WTC11 (cell line): ENCODE data around the gene ZNF577. TPM values are rescaled to one million over a fixed set of nuclear protein-coding genes. Genes with fewer than 3 reads are reported as not detected.

Experiments used
- ATAC-seq: fragments of 200-7000 bp; cut with Tn5 transposase; 2 replicates; pipeline ENCODE4 v1.10.0; 2021; ENCODE audit warnings: mild to moderate bottlenecking, moderate library complexity
- Bru-seq: library from RNA; stranded (reverse); fragments of 400-500 nt; gene quantifications from one replicate; lab custom pipeline; 2021; lab: Mats Ljungman, UMichigan
- CTCF ChIA-PET: fragments of 300-600 bp; sonication (Branson Sonifier 250); formaldehyde crosslinking; loops from one replicate; lab custom pipeline; 2021; ENCODE audit warnings: antibody characterized with exemption; lab: Charles Lee
- POLR2A ChIA-PET: fragments of 350-600 bp; sonication (Branson Sonifier 250); formaldehyde crosslinking; loops from one replicate; lab custom pipeline; 2021; ENCODE audit warnings: antibody characterized with exemption; lab: Charles Lee
- DNase-seq: peaks from one replicate; pipeline ENCODE4 v3.0.0; 2021; ENCODE audit warnings: low spot score
- H3K27ac Mint-ChIP-seq: 2 replicates; pipeline ENCODE4 v1.8.0; 2021; ENCODE audit warnings: mixed read lengths
- H3K27me3 Mint-ChIP-seq: 2 replicates; pipeline ENCODE4 v1.8.0; 2021; ENCODE audit warnings: low read depth, mild to moderate bottlenecking, moderate library complexity, mixed read lengths
- H3K36me3 Mint-ChIP-seq: 2 replicates; pipeline ENCODE4 v1.8.0; 2021; ENCODE audit warnings: mixed read lengths
- H3K4me1 Mint-ChIP-seq: 2 replicates; pipeline ENCODE4 v1.8.0; 2022; ENCODE audit warnings: mixed read lengths
- H3K4me3 Mint-ChIP-seq: 2 replicates; pipeline ENCODE4 v1.8.0; 2021; ENCODE audit warnings: mild to moderate bottlenecking, moderate library complexity, mixed read lengths
- H3K9me3 Mint-ChIP-seq: 2 replicates; pipeline ENCODE4 v1.8.0; 2021; ENCODE audit warnings: mixed read lengths
- CBFB ChIP-seq: sonication (generic); formaldehyde crosslinking; IDR thresholded peaks from 2 replicates; pipeline ENCODE4 v1.8.1; 2022; ENCODE audit warnings: mild to moderate bottlenecking, low read depth, missing genetic modification reagents
- CREB1 ChIP-seq: sonication (generic); formaldehyde crosslinking; IDR thresholded peaks from 2 replicates; pipeline ENCODE4 v1.8.0; 2023; ENCODE audit warnings: mild to moderate bottlenecking, missing genetic modification reagents
- CREM ChIP-seq: sonication (generic); formaldehyde crosslinking; IDR thresholded peaks from 2 replicates; pipeline ENCODE4 v1.8.1; 2022; ENCODE audit warnings: mild to moderate bottlenecking, missing genetic modification reagents, moderate library complexity
- EMX1 ChIP-seq: fragments of 250-450 bp; sonication (Bioruptor Pico); IDR thresholded peaks from 2 replicates; pipeline ENCODE4 v1.8.0; 2021; ENCODE audit warnings: mild to moderate bottlenecking
- FOXJ3 ChIP-seq: sonication (generic); formaldehyde crosslinking; IDR thresholded peaks from 2 replicates; pipeline ENCODE4 v1.9.0; 2021; ENCODE audit warnings: missing genetic modification reagents, mild to moderate bottlenecking, borderline replicate concordance
- JAZF1 ChIP-seq: fragments of 250-450 bp; sonication (Bioruptor Pico); IDR thresholded peaks from 2 replicates; pipeline ENCODE4 v1.9.0; 2021; ENCODE audit warnings: moderate library complexity, mild to moderate bottlenecking, inconsistent platforms
- MYBL2 ChIP-seq: sonication (generic); formaldehyde crosslinking; IDR thresholded peaks from 2 replicates; pipeline ENCODE4 v1.8.1; 2023; ENCODE audit warnings: mild to moderate bottlenecking, moderate library complexity, missing genetic modification reagents
- NR2C2 ChIP-seq: sonication (generic); formaldehyde crosslinking; IDR thresholded peaks from 2 replicates; pipeline ENCODE4 v1.8.0; 2022; ENCODE audit warnings: mild to moderate bottlenecking, missing genetic modification reagents
- NR3C1 ChIP-seq: sonication (generic); formaldehyde crosslinking; conservative IDR thresholded peaks from 2 replicates; pipeline ENCODE4 v1.8.1; 2023; ENCODE audit warnings: low read depth, mild to moderate bottlenecking, missing genetic modification reagents
- SOX15 ChIP-seq: fragments of 250-450 bp; sonication (Bioruptor Pico); IDR thresholded peaks from 2 replicates; pipeline ENCODE4 v1.9.0; 2021; ENCODE audit warnings: mild to moderate bottlenecking
- SP1 ChIP-seq: sonication (generic); formaldehyde crosslinking; conservative IDR thresholded peaks from 2 replicates; pipeline ENCODE4 v1.8.1; 2022; ENCODE audit warnings: missing genetic modification reagents
- TEAD1 ChIP-seq: sonication (generic); formaldehyde crosslinking; IDR thresholded peaks from 2 replicates; pipeline ENCODE4 v1.8.0; 2022; ENCODE audit warnings: mild to moderate bottlenecking, missing genetic modification reagents
- TEAD4 ChIP-seq: sonication (generic); formaldehyde crosslinking; IDR thresholded peaks from 2 replicates; pipeline ENCODE4 v1.8.0; 2022; ENCODE audit warnings: mild to moderate bottlenecking, missing genetic modification reagents
- ZNF416 ChIP-seq: fragments of 250-450 bp; sonication (Bioruptor Pico); IDR thresholded peaks from 2 replicates; pipeline ENCODE4 v1.9.0; 2021; ENCODE audit warnings: mild to moderate bottlenecking, inconsistent platforms
- ZNF671 ChIP-seq: fragments of 250-450 bp; sonication (Bioruptor Pico); IDR thresholded peaks from 2 replicates; pipeline ENCODE4 v1.8.0; 2021; ENCODE audit warnings: mild to moderate bottlenecking
- long read RNA-seq, 3 experiments: library from RNA in 1 of 3; library from capped mRNA in 1 of 3; library from polyadenylated mRNA in 1 of 3; unstranded in 2 of 3; stranded (forward) in 1 of 3; transcript quantifications; one replicate each; pipeline ENCODE4 v2.0.0, GENCODE V29; 2021
- total RNA-seq: library from RNA; stranded (reverse); gene quantifications from 3 replicates; pipeline ENCODE4 v1.2.3, GENCODE V29; 2021
- TF ChIP-seq, protein P1 (sequence below): sonication (generic); formaldehyde crosslinking; IDR thresholded peaks from 2 replicates; pipeline ENCODE4 v1.8.0; 2022; ENCODE audit warnings: mild to moderate bottlenecking, missing genetic modification reagents
- TF ChIP-seq, protein P2 (sequence below): fragments of 250-450 bp; sonication (Bioruptor Pico); IDR thresholded peaks from 2 replicates; pipeline ENCODE4 v1.9.0; 2021; ENCODE audit warnings: mild to moderate bottlenecking
- TF ChIP-seq, protein P3 (sequence below): sonication (generic); formaldehyde crosslinking; IDR thresholded peaks from 2 replicates; pipeline ENCODE4 v1.8.0; 2023; ENCODE audit warnings: missing genetic modification reagents, mild to moderate bottlenecking, borderline replicate concordance
- TF ChIP-seq, protein P4 (sequence below): sonication (generic); formaldehyde crosslinking; IDR thresholded peaks from 2 replicates; pipeline ENCODE4 v1.8.0; 2022; ENCODE audit warnings: mild to moderate bottlenecking, missing genetic modification reagents
- TF ChIP-seq, protein P5 (sequence below): sonication (generic); formaldehyde crosslinking; IDR thresholded peaks from 2 replicates; pipeline ENCODE4 v1.8.1; 2023; ENCODE audit warnings: mild to moderate bottlenecking, missing genetic modification reagents, moderate library complexity
- TF ChIP-seq, protein P6 (sequence below): sonication (generic); formaldehyde crosslinking; IDR thresholded peaks from 2 replicates; pipeline ENCODE4 v1.8.0; 2022; ENCODE audit warnings: missing genetic modification reagents

ZNF577 gene
- total RNA-seq (41.0 to 45.2 TPM (median 41.5 TPM) in 3 replicates), Bru-seq, nascent RNA (percentile 98 among the genes with signal in this experiment)
- long read RNA-seq, experiment 1, partial matches to known transcripts, result 41 of 139 reads
- long read RNA-seq, experiment 1, other reads (novel, unspliced or antisense), result 94 of 139 reads
- long read RNA-seq, experiment 2, partial matches to known transcripts, result 4 of 28 reads
- long read RNA-seq, experiment 2, other reads (novel, unspliced or antisense), result 21 of 28 reads
- long read RNA-seq, experiment 3, partial matches to known transcripts, result 4 of 19 reads
- long read RNA-seq, experiment 3, other reads (novel, unspliced or antisense), result 13 of 19 reads

DNA sequence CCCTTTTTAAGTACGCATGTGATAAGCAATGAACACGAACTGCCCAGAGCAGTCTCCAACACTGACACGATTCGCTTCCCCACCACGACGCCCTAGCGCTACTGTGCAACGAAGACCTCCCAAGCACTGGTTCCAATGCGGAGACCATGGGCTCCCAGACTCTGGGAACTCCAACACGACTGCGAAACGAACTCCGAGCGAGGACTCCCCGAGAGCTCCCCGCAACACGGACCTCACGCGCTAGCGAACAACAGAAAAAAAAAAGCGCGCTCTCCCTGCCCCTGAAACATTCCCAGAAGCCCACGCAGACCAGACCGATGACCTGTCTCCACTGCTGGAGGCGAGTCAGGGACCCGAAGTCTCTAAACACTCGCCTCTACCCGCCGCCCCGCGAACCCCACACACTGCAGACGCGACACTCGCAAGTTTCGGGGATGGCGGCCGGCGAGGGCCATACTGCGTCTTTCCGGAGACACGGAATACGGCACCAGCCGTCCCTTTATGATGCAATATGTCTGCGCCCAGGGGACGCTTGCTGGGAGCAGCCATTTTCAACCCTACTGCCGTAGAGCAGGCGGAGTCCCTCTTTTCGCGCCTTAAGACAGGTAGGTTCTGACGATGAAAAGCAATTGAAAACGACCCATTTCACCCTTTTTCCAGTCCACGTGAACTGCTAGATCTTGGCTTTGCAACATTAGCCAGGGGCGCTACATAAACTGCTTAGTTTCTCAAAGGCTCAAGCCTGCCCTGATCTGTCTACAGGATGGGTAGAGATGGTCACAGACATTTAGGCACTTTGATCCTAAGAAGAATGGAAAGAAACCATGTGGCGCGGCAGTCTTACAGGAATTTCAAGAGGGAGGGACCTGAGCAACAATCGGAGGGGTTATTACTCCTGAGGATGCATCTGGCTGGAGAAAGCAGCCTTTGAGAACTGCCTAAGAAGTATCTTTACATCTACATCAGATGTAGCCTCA is at the start of gene ZNF577:
Gene ZNF577 (minus strand): TSS at position 430 of the 977 bp plus-strand sequence. CDS start 7,569 bp downstream, outside the sequence.
- H3K36me3 Mint-ChIP-seq, result peaks cover 94% of the 10 kb centered on the region
- ChIA-PET POLR2A (interaction anchor here (0.7 kb wide), 1 partner anchor 301 kb away, joined by 13 read pairs; the partner anchor contains the start of gene PPP2R1A), CTCF (no interaction called here)
- H3K4me3 Mint-ChIP-seq, result peak within 1 kb of the TSS; percentile 89
- H3K9me3 Mint-ChIP-seq, result peaks cover 62% of the 10 kb centered on the region
- ATAC-seq (peak; percentile 78), DNase-seq (peak; percentile 79)
- peak within 1 kb of the TSS; percentile 98 for H3K27ac Mint-ChIP-seq
- H3K27me3 Mint-ChIP-seq, result peaks cover 10% of the 10 kb centered on the region
- H3K4me1 Mint-ChIP-seq, result peaks cover 5% of the 10 kb centered on the region
- no peak for TF ChIP-seq MYBL2
- TF ChIP-seq TEAD1 (CRISPR knock-in tag), result peak; percentile 79
- no peak for TF ChIP-seq NR3C1 (CRISPR knock-in tag)
- TF ChIP-seq ZNF416 (CRISPR knock-in tag), result peak; percentile 68
- no peak for TF ChIP-seq JAZF1 (CRISPR knock-in tag)
- TF ChIP-seq, protein P1, sequence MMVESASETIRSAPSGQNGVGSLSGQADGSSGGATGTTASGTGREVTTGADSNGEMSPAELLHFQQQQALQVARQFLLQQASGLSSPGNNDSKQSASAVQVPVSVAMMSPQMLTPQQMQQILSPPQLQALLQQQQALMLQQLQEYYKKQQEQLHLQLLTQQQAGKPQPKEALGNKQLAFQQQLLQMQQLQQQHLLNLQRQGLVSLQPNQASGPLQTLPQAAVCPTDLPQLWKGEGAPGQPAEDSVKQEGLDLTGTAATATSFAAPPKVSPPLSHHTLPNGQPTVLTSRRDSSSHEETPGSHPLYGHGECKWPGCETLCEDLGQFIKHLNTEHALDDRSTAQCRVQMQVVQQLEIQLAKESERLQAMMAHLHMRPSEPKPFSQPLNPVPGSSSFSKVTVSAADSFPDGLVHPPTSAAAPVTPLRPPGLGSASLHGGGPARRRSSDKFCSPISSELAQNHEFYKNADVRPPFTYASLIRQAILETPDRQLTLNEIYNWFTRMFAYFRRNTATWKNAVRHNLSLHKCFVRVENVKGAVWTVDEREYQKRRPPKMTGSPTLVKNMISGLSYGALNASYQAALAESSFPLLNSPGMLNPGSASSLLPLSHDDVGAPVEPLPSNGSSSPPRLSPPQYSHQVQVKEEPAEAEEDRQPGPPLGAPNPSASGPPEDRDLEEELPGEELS (CRISPR knock-in tag), result peak; percentile 49; the same call in 1 of the 2 replicates
- TF ChIP-seq SP1 (CRISPR knock-in tag), result peak; percentile 27; the same call in 1 of the 2 replicates
- TF ChIP-seq, protein P2, sequence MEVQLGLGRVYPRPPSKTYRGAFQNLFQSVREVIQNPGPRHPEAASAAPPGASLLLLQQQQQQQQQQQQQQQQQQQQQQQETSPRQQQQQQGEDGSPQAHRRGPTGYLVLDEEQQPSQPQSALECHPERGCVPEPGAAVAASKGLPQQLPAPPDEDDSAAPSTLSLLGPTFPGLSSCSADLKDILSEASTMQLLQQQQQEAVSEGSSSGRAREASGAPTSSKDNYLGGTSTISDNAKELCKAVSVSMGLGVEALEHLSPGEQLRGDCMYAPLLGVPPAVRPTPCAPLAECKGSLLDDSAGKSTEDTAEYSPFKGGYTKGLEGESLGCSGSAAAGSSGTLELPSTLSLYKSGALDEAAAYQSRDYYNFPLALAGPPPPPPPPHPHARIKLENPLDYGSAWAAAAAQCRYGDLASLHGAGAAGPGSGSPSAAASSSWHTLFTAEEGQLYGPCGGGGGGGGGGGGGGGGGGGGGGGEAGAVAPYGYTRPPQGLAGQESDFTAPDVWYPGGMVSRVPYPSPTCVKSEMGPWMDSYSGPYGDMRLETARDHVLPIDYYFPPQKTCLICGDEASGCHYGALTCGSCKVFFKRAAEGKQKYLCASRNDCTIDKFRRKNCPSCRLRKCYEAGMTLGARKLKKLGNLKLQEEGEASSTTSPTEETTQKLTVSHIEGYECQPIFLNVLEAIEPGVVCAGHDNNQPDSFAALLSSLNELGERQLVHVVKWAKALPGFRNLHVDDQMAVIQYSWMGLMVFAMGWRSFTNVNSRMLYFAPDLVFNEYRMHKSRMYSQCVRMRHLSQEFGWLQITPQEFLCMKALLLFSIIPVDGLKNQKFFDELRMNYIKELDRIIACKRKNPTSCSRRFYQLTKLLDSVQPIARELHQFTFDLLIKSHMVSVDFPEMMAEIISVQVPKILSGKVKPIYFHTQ (CRISPR knock-in tag), result peak; percentile 83; the same call in 1 of the 2 replicates
- TF ChIP-seq NR2C2, result no peak
- TF ChIP-seq CBFB (CRISPR knock-in tag), result 0 out of 2 replicates have a peak, but pooled peaks have one; percentile 28
- TF ChIP-seq ZNF671, result 0 out of 2 replicates have a peak, but pooled peaks have one; percentile 63
- TF ChIP-seq, protein P3, sequence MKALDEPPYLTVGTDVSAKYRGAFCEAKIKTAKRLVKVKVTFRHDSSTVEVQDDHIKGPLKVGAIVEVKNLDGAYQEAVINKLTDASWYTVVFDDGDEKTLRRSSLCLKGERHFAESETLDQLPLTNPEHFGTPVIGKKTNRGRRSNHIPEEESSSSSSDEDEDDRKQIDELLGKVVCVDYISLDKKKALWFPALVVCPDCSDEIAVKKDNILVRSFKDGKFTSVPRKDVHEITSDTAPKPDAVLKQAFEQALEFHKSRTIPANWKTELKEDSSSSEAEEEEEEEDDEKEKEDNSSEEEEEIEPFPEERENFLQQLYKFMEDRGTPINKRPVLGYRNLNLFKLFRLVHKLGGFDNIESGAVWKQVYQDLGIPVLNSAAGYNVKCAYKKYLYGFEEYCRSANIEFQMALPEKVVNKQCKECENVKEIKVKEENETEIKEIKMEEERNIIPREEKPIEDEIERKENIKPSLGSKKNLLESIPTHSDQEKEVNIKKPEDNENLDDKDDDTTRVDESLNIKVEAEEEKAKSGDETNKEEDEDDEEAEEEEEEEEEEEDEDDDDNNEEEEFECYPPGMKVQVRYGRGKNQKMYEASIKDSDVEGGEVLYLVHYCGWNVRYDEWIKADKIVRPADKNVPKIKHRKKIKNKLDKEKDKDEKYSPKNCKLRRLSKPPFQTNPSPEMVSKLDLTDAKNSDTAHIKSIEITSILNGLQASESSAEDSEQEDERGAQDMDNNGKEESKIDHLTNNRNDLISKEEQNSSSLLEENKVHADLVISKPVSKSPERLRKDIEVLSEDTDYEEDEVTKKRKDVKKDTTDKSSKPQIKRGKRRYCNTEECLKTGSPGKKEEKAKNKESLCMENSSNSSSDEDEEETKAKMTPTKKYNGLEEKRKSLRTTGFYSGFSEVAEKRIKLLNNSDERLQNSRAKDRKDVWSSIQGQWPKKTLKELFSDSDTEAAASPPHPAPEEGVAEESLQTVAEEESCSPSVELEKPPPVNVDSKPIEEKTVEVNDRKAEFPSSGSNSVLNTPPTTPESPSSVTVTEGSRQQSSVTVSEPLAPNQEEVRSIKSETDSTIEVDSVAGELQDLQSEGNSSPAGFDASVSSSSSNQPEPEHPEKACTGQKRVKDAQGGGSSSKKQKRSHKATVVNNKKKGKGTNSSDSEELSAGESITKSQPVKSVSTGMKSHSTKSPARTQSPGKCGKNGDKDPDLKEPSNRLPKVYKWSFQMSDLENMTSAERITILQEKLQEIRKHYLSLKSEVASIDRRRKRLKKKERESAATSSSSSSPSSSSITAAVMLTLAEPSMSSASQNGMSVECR, result peak; percentile 51; the same call in 1 of the 2 replicates
- TF ChIP-seq CREB1 (CRISPR knock-in tag), result 0 out of 2 replicates have a peak, but pooled peaks have one; percentile 68
- no peak for TF ChIP-seq TEAD4
- TF ChIP-seq EMX1, result peak; percentile 81
- TF ChIP-seq, protein P4, sequence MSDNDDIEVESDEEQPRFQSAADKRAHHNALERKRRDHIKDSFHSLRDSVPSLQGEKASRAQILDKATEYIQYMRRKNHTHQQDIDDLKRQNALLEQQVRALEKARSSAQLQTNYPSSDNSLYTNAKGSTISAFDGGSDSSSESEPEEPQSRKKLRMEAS, result peak; percentile 75
- TF ChIP-seq, protein P5, sequence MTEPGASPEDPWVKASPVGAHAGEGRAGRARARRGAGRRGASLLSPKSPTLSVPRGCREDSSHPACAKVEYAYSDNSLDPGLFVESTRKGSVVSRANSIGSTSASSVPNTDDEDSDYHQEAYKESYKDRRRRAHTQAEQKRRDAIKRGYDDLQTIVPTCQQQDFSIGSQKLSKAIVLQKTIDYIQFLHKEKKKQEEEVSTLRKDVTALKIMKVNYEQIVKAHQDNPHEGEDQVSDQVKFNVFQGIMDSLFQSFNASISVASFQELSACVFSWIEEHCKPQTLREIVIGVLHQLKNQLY, result no peak
- TF ChIP-seq CREM, result peak; percentile 85
- no peak for TF ChIP-seq SOX15
- TF ChIP-seq, protein P6, sequence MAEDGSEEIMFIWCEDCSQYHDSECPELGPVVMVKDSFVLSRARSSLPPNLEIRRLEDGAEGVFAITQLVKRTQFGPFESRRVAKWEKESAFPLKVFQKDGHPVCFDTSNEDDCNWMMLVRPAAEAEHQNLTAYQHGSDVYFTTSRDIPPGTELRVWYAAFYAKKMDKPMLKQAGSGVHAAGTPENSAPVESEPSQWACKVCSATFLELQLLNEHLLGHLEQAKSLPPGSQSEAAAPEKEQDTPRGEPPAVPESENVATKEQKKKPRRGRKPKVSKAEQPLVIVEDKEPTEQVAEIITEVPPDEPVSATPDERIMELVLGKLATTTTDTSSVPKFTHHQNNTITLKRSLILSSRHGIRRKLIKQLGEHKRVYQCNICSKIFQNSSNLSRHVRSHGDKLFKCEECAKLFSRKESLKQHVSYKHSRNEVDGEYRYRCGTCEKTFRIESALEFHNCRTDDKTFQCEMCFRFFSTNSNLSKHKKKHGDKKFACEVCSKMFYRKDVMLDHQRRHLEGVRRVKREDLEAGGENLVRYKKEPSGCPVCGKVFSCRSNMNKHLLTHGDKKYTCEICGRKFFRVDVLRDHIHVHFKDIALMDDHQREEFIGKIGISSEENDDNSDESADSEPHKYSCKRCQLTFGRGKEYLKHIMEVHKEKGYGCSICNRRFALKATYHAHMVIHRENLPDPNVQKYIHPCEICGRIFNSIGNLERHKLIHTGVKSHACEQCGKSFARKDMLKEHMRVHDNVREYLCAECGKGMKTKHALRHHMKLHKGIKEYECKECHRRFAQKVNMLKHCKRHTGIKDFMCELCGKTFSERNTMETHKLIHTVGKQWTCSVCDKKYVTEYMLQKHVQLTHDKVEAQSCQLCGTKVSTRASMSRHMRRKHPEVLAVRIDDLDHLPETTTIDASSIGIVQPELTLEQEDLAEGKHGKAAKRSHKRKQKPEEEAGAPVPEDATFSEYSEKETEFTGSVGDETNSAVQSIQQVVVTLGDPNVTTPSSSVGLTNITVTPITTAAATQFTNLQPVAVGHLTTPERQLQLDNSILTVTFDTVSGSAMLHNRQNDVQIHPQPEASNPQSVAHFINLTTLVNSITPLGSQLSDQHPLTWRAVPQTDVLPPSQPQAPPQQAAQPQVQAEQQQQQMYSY, result no peak
- TF ChIP-seq FOXJ3 (CRISPR knock-in tag), result no peak
